GM12878 (cell line): ENCODE data around the gene XG. TPM values are rescaled to one million over a fixed set of nuclear protein-coding genes. Genes with fewer than 3 reads are reported as not detected.
"Not testable (repeated sequence)": the region's sequence is repeated elsewhere in the genome, so short reads cannot be mapped to it uniquely, and the experiment has no call there.

Experiments used
- ATAC-seq: fragments of 200-7000 bp; cut with Tn5 transposase; 3 replicates; pipeline ENCODE4 v1.9.1; 2020; ENCODE audit warnings: mild to moderate bottlenecking, moderate library complexity
- BruUV-seq: library from RNA; stranded (reverse); fragments of 400-500 nt; replicated peaks from 2 replicates; lab custom pipeline; 2021; lab: Mats Ljungman, UMichigan
- CTCF ChIA-PET: fragments of 300-600 bp; sonication (Branson Sonifier 250); formaldehyde crosslinking; extraction: SDS; loops from one replicate; lab custom pipeline; 2021; ENCODE audit warnings: inconsistent platforms; lab: Yijun Ruan, JAX
- POLR2A ChIA-PET: fragments of 350-600 bp; formaldehyde crosslinking; extraction: SDS; loops from one replicate; lab custom pipeline; 2021; ENCODE audit warnings: inconsistent platforms; lab: Charles Lee
- RAD21 ChIA-PET: fragments of 300-600 bp; sonication (Branson Sonifier 250); formaldehyde crosslinking; loops from one replicate; lab custom pipeline; 2023; ENCODE audit warnings: antibody characterized with exemption; ENCODE audit not compliant: unreplicated experiment; lab: Charles Lee
- SMC1A ChIA-PET: fragments of 300-600 bp; sonication (Branson Sonifier 250); formaldehyde crosslinking; loops from one replicate; lab custom pipeline; 2023; ENCODE audit not compliant: unreplicated experiment, uncharacterized antibody; lab: Charles Lee
- DNase-seq: peaks from one replicate; pipeline ENCODE4 v3.0.0-alpha.2; 2011; ENCODE audit warnings: low read depth, low spot score
- FAIRE-seq: peaks from 3 replicates; lab custom pipeline; 2011; peaks lifted over from hg19 to GRCh38; lab: Jason Lieb, UNC
- H2AFZ ChIP-seq: 2 replicates; pipeline ENCODE4 v1.6.0; 2011; ENCODE audit warnings: low read depth, low read length, control low read depth; ENCODE audit not compliant: control insufficient read depth
- H3K27ac ChIP-seq: 2 replicates; pipeline ENCODE4 v1.5.1; 2011; ENCODE audit warnings: control low read depth; ENCODE audit not compliant: control insufficient read depth, insufficient read depth
- H3K27me3 ChIP-seq, 2 experiments: replicated peaks in 1 of 2; 2 replicates each; pipeline versions ENCODE4 v1.6.0 to v1.6.1; 2011; ENCODE audit warnings: low read length in 1 of 2; ENCODE audit not compliant: control insufficient read depth in 2 of 2, insufficient read depth in 2 of 2
- H3K36me3 ChIP-seq, 2 experiments: 2 replicates each; pipeline ENCODE4 v1.5.1; 2011; ENCODE audit warnings: low read length in 1 of 2; ENCODE audit not compliant: control insufficient read depth in 2 of 2, insufficient read depth in 2 of 2
- H3K4me1 ChIP-seq: 2 replicates; pipeline ENCODE4 v1.6.1; 2011; ENCODE audit warnings: mild to moderate bottlenecking, low read length, moderate library complexity, mixed read lengths; ENCODE audit not compliant: control insufficient read depth, insufficient read depth
- H3K4me2 ChIP-seq: 2 replicates; pipeline ENCODE4 v1.6.0; 2011; ENCODE audit warnings: control low read depth; ENCODE audit not compliant: control insufficient read depth, insufficient read depth
- H3K4me3 ChIP-seq: fragments of 200-600 bp; sonication (generic); 2 replicates; pipeline ENCODE4 v1.5.1; 2016
- H3K79me2 ChIP-seq: 2 replicates; pipeline ENCODE4 v1.6.0; 2011; ENCODE audit warnings: low read length; ENCODE audit not compliant: control insufficient read depth, insufficient read depth
- H3K9ac ChIP-seq: 2 replicates; pipeline ENCODE4 v1.8.0; 2011; ENCODE audit warnings: low read length, control low read depth, mixed read lengths; ENCODE audit not compliant: control insufficient read depth, insufficient read depth
- H3K9me3 ChIP-seq: replicated peaks from 3 replicates; pipeline ENCODE4 v1.5.1; 2011; ENCODE audit warnings: mild to moderate bottlenecking, low read length; ENCODE audit not compliant: control insufficient read depth, insufficient read depth
- H4K20me1 ChIP-seq: 2 replicates; pipeline ENCODE4 v1.6.0; 2011; ENCODE audit not compliant: control insufficient read depth, insufficient read depth
- BMI1 ChIP-seq: fragments of 450-650 bp; IDR thresholded peaks from 2 replicates; pipeline ENCODE4 v1.6.1; 2016; ENCODE audit warnings: mild to moderate bottlenecking, moderate library complexity, borderline replicate concordance
- HDGF ChIP-seq: fragments of 450-650 bp; IDR thresholded peaks from 2 replicates; pipeline ENCODE4 v1.6.1; 2016; ENCODE audit warnings: antibody characterized with exemption
- KLF5 ChIP-seq: fragments of 450-650 bp; IDR thresholded peaks from 2 replicates; pipeline ENCODE4 v1.6.1; 2014; ENCODE audit warnings: mild to moderate bottlenecking; ENCODE audit not compliant: partially characterized antibody
- MXI1 ChIP-seq: fragments of 150-350 bp; IDR thresholded peaks from 2 replicates; pipeline ENCODE4 v1.6.1; 2011; ENCODE audit warnings: low read depth, mild to moderate bottlenecking, inconsistent platforms, low read length, improper control_type of control experiment
- PML ChIP-seq: IDR thresholded peaks from 2 replicates; pipeline ENCODE4 v1.6.1; 2012; ENCODE audit warnings: low read length, inconsistent platforms
- RBBP5 ChIP-seq: fragments of 200-600 bp; sonication (generic); conservative IDR thresholded peaks from 2 replicates; pipeline ENCODE4 v1.6.1; 2016
- SMAD1 ChIP-seq: fragments of 450-650 bp; IDR thresholded peaks from 2 replicates; pipeline ENCODE4 v1.6.1; 2018; ENCODE audit warnings: mild to moderate bottlenecking, low read depth; ENCODE audit not compliant: partially characterized antibody
- WGBS: methylation state at CpG from one replicate; pipeline ENCODE4 v1.1.6; 2016; ENCODE audit warnings: low lambda C conversion rate; ENCODE audit not compliant: insufficient replicate concordance, insufficient coverage; ENCODE audit errors: missing lambda C conversion rate; 5-methylcytosine and 5-hydroxymethylcytosine counted together
- in situ Hi-C: fragments of 300-500 bp; cut with MboI; formaldehyde crosslinking; loops from 9 replicates; pipeline ENCODE4 v1.14.3; 2018; ENCODE audit warnings: mixed read lengths
- intact Hi-C: fragments of 100-400 bp; cut with micrococcal nuclease; formaldehyde crosslinking; loops from one replicate; pipeline ENCODE4 v1.14.2; 2022; ENCODE audit not compliant: unreplicated experiment
- polyA plus RNA-seq, 11 experiments: library from polyadenylated mRNA; depleted of rRNA in 4 of 11; unstranded in 6 of 11; stranded (reverse) in 5 of 11; fragments of >200 nt; fragmentation: Nextera tagmentation in 4 of 11; fragmentation: Illumina TruSeq in 1 of 11; extraction: Ambion mirVana in 4 of 11; extraction: Trizol in 1 of 11; gene quantifications; 1 replicate in 1 of 11; 2 replicates in 10 of 11; pipeline versions ENCODE4 v1.2.1 to v1.2.3, GENCODE V29; 2011 to 2016; ENCODE audit warnings: inconsistent platforms in 2 of 11, missing spikeins in 2 of 11, low read depth in 1 of 11
- total RNA-seq, 4 experiments: library from RNA; depleted of rRNA in 3 of 4; stranded (reverse); fragments of >200 nt in 3 of 4; fragmentation: Illumina TruSeq in 1 of 4; extraction: Trizol in 1 of 4; gene quantifications; 2 replicates each; pipeline versions ENCODE4 v1.2.1 to v1.2.3, GENCODE V29; 2013 to 2021
- TF ChIP-seq, protein P1 (sequence below): IDR thresholded peaks from 2 replicates; pipeline ENCODE4 v1.6.1; 2012; ENCODE audit warnings: low read depth, low read length, improper control_type of control experiment

The XG gene
- total and polyA plus RNA-seq, 10 of the 15 experiments (the other 5 are each of a cell fraction or from before 2014, with no cell fraction given), result not detected

- H2AFZ ChIP-seq, result no peak overlapping the region
- ATAC-seq (no peak), FAIRE-seq (no peak), DNase-seq (no peak)
- H3K4me2 ChIP-seq, result no peak overlapping the region
- in situ Hi-C loops, result no loop called here
- no TSS peak for BruUV-seq
- WGBS, result 65% methylated on average over 25 of the region's 25 CpGs
- ChIA-PET CTCF (no interaction called here), SMC1A (no interaction called here), RAD21 (no interaction called here), POLR2A (no interaction called here)
- H3K27me3 ChIP-seq, result no peaks in the 10 kb centered on the region
- H3K4me3 ChIP-seq, result no peak overlapping the region
- intact Hi-C loops, result no loop called here
- no peaks in the 10 kb centered on the region for H3K4me1 ChIP-seq
- no peaks in the 10 kb centered on the region for H3K9me3 ChIP-seq
- TF ChIP-seq MXI1, result no peak
- no peak for TF ChIP-seq KLF5
- no peak for TF ChIP-seq RBBP5
- no peak for TF ChIP-seq PML
- no peaks in the 10 kb centered on the region for H4K20me1 ChIP-seq
- H3K27ac ChIP-seq, result no peak overlapping the region
- H3K36me3 ChIP-seq, result no peaks in the 10 kb centered on the region
- no peaks in the 10 kb centered on the region for H3K79me2 ChIP-seq
- H3K9ac ChIP-seq, result no peak overlapping the region
Measured at GRCh38 chrX:2767631-2768455, 16.0 kb downstream of the XG start.

DNA sequence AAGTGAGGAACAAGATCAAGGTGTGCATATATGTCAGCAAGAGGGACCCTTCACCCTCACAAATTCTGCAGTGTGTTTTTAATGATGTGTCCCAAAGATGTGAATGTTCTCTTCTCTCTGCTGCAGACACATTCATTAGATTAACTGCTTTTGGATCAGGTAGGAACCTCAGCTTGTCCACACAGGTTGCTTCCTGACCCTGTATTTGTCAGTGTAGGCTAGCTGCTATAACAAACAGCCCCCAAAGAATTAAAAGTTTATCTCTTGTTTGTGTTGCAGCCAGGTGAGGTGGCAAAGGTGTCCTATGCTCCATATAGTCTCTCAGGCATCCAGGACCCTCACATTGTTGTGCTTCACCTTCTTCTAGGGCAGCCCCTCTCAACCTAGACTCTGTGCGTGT lies 17.8 kb downstream of the XG start:
- no TSS peak for BruUV-seq
- WGBS, result 0% methylated on average over 1 of the region's 1 CpG
- H3K36me3 ChIP-seq, result no peaks in the 10 kb centered on the region
- no peaks in the 10 kb centered on the region for H3K27me3 ChIP-seq
- DNase-seq (no peak), FAIRE-seq (no peak), ATAC-seq (no peak)
- H3K4me2 ChIP-seq, result no peak overlapping the region
- H3K9ac ChIP-seq, result no peak overlapping the region
- TF ChIP-seq BMI1 (no peak), SMAD1 (no peak), HDGF (no peak)
- TF ChIP-seq, protein P1, sequence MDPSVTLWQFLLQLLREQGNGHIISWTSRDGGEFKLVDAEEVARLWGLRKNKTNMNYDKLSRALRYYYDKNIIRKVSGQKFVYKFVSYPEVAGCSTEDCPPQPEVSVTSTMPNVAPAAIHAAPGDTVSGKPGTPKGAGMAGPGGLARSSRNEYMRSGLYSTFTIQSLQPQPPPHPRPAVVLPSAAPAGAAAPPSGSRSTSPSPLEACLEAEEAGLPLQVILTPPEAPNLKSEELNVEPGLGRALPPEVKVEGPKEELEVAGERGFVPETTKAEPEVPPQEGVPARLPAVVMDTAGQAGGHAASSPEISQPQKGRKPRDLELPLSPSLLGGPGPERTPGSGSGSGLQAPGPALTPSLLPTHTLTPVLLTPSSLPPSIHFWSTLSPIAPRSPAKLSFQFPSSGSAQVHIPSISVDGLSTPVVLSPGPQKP, result no peak
- H3K4me1 ChIP-seq, result no peaks in the 10 kb centered on the region
- no peak overlapping the region for H3K4me3 ChIP-seq
- RAD21 ChIA-PET, result no interaction called here
- intact Hi-C loops, result no loop called here
- no peak overlapping the region for H2AFZ ChIP-seq
- H3K79me2 ChIP-seq, result no peaks in the 10 kb centered on the region
- no peaks in the 10 kb centered on the region for H4K20me1 ChIP-seq
- H3K27ac ChIP-seq, result no peak overlapping the region
- H3K9me3 ChIP-seq, result no peaks in the 10 kb centered on the region; the same call in 2 of the 3 replicates
- in situ Hi-C loops, result no loop called here
- SMC1A ChIA-PET, result no interaction called here
- POLR2A ChIA-PET, result no interaction called here
- CTCF ChIA-PET, result no interaction called here

GRCh38 chrX:2773166-2774055 lies 21.6 kb downstream of the XG start:
- H3K27me3 ChIP-seq, POLR2A ChIA-PET, BruUV-seq, H3K4me1 ChIP-seq, H4K20me1 ChIP-seq, CTCF ChIA-PET, H3K9ac ChIP-seq, SMC1A ChIA-PET, intact Hi-C loops, H3K79me2 ChIP-seq, H3K27ac ChIP-seq, H3K36me3 ChIP-seq, H3K9me3 ChIP-seq, H3K4me3 ChIP-seq, DNase-seq, ATAC-seq, FAIRE-seq, in situ Hi-C loops, H3K4me2 ChIP-seq, RAD21 ChIA-PET, H2AFZ ChIP-seq: not testable (repeated sequence)
- WGBS, result 56% methylated on average over 7 of the region's 10 CpGs
